H1 (cell line): ENCODE data around the gene PRMT1.

Source experiments
- CEBPB ChIP-seq: IDR thresholded peaks from 2 replicates; pipeline ENCODE4 v1.6.1; 2012; ENCODE audit warnings: low read depth, low read length
- CHD1 ChIP-seq: IDR thresholded peaks from 2 replicates; pipeline ENCODE4 v1.6.1; 2012; ENCODE audit warnings: low read depth, low read length, improper control_type of control experiment
- CTCF ChIP-seq, 3 experiments: IDR thresholded peaks; 1 replicate in 2 of 3; 2 replicates in 1 of 3; pipeline versions ENCODE4 v1.5.1 to v1.6.1; 2011; ENCODE audit warnings: low read length in 3 of 3, mild to moderate bottlenecking in 3 of 3, inconsistent platforms in 2 of 3, low read depth in 1 of 3, moderate library complexity in 1 of 3; ENCODE audit not compliant: insufficient read depth in 1 of 3; ENCODE audit errors: control extremely low read depth in 1 of 3
- JUN ChIP-seq: IDR thresholded peaks from 2 replicates; pipeline ENCODE4 v1.6.1; 2011; ENCODE audit warnings: low read depth, mild to moderate bottlenecking, improper control_type of control experiment, low read length
- POLR2A ChIP-seq, 2 experiments: IDR thresholded peaks; 1 replicate in 1 of 2; 2 replicates in 1 of 2; pipeline ENCODE4 v1.6.1; 2011; ENCODE audit warnings: low read depth in 2 of 2, low read length in 2 of 2, mild to moderate bottlenecking in 2 of 2; ENCODE audit errors: control extremely low read depth in 1 of 2
- RAD21 ChIP-seq, 2 experiments: IDR thresholded peaks in 1 of 2; conservative IDR thresholded peaks in 1 of 2; 2 replicates each; pipeline ENCODE4 v1.6.1; 2011; ENCODE audit warnings: low read depth in 2 of 2, low read length in 2 of 2, improper control_type of control experiment in 1 of 2, inconsistent platforms in 1 of 2, mild to moderate bottlenecking in 1 of 2, moderate library complexity in 1 of 2
- ZNF274 ChIP-seq: IDR thresholded peaks from 2 replicates; pipeline ENCODE4 v1.7.0; 2012; ENCODE audit warnings: low read length, borderline replicate concordance; ENCODE audit errors: extremely low read depth

- TF ChIP-seq CEBPB (no peak), ZNF274 (no peak), RAD21 (IDR thresholded peaks at IDR 0.05 in 1 of 2, conservative IDR thresholded peaks at IDR 0.05 in 1 of 2; ENCODE audit: low read depth in 2 of 2, low read length in 2 of 2) (peak; percentile 60 to 68; a peak in 3 of 4 replicates), CTCF (IDR thresholded peaks at IDR 0.05; ENCODE audit: control extremely low read depth in 1 of 3, insufficient read depth in 1 of 3, low read depth in 1 of 3, low read length in 3 of 3) (peak; percentile 66 to 88 (median 75)), CHD1 (no peak; the same call in 1 of the 2 replicates), JUN (no peak), POLR2A (IDR thresholded peaks at IDR 0.05; ENCODE audit: control extremely low read depth in 1 of 2, low read depth in 2 of 2, low read length in 2 of 2) (peak in 1 of 2 experiments; percentile 22; a peak in 2 of 3 replicates)
Observed at GRCh38 chr19:49677901-49678674, 1.0 kb downstream of the PRMT1 start.
